LHCN-M2 (cell line): Measurements from ENCODE around the gene PXK. TPM values are rescaled to one million over a fixed set of nuclear protein-coding genes. Genes with fewer than 3 reads are reported as not detected.
"Not testable (repeated sequence)": the region's sequence is repeated elsewhere in the genome, so short reads cannot be mapped to it uniquely, and the experiment has no call there.

ENCODE experiments used
- DNase-seq: peaks from one replicate; pipeline ENCODE4 v3.0.0-alpha.2; 2012; ENCODE audit warnings: low read depth
- total RNA-seq: library from RNA; depleted of rRNA; stranded (reverse); fragments of >200 nt; gene quantifications from 2 replicates; pipeline ENCODE4 v1.2.3, GENCODE V29; 2014

PXK gene
- total RNA-seq, 1 experiment from 2014 or later, result 50.3 TPM

- DNase-seq, result no peak
Observed at GRCh38 chr3:58418227-58418626, 85.5 kb downstream of the PXK start.

- DNase-seq, result peak; percentile 32
Observed at GRCh38 chr3:58419780-58420507, 87.3 kb downstream of the PXK start.

GRCh38 chr3:58421004-58421403, 88.3 kb downstream of the PXK start:
- no peak for DNase-seq

- peak; percentile 21 for DNase-seq
Observed at GRCh38 chr3:58422756-58423325, 90.1 kb downstream of the PXK start.

DNA sequence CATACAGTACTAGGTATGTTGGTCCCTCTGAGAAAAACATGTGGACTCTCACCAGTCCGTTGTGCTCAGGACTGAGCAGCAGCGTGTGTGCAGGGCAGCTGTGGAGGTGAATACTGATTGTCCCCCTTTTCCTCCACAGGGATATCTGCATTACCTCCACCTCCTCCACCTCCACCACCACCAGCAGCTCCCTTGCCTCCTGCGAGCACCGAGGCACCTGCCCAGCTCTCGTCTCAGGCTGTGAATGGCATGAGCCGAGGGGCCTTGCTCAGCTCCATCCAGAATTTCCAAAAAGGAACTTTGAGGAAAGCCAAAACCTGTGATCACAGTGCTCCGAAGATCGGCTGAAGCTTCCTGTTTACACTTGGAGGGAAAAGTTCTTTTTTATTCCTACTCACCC, 91.9 kb downstream of the PXK start:
- no peak for DNase-seq

- DNase-seq, result no peak
Observed at GRCh38 chr3:58425782-58426181, 93.1 kb downstream of the PXK start.

- DNase-seq, result no peak
Observed at GRCh38 chr3:58427661-58428361, 95.1 kb downstream of the PXK start.

DNA sequence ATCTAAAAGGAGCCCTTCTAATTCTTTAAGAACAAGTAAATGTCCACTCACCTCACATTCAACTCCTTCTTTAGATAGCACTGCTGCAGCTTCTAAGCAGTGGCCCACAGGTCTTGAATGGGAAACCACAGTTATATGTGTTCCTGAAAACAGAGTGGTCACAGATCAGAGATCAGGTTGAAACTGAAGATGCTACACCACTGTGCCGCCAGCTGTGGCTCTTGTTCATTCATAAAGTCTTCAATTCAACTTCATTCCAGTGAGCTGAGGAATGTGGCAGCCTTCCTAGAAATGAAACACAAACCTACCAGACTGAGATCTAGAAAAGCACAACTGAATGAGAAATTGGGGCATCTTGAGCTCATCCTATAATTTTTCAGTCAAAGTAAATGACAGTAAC, 97.0 kb downstream of the PXK start:
- DNase-seq, result no peak

- DNase-seq, result no peak
Observed at GRCh38 chr3:58432905-58433304, 100.2 kb downstream of the PXK start.

DNA sequence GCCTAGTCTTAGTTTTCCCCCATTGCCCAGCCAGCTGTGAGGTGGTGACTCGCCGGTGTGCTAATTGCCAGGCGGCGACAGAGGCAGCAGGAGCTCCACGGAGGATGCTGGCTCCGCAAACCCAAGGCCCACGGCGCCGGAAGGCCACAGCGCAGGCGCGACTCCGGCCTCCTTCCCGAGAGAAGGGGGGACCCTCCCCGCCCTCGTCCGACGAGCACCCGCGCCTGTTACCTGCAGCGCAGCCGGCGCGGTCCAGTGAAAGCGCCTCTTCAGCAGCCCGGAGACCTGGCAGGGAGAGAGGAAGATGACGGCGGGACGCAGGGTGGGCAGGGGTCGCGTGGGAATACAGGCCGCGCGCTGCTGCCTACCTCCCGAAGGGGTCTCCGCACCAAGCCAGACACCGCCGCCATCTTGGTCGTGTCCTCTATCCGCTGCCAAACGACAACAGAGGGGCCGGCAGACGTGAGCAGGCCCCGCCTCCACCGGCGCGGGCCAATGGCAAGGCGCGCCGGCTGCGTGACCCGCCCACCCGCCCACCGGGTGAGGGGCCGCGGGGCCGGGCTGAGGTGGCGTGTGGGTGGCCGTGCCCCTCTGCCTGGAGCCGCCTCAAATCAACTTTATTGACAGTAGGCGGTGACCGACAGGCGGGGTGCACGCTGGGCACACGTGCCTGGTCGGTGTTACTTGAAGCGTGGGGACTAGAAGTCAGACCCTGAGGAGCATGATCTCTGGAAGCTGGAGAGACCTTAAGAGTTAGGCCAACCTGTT, 100.9 kb downstream of the PXK start, which contains the start of gene PDHB:
Gene PDHB, minus strand, starts transcription at position 433 of the 768 bp plus-strand sequence. Its CDS starts 23 bp downstream, at position 410.
- DNase-seq, result peak; percentile 87

GRCh38 chr3:58434168-58434504, 101.4 kb downstream of the PXK start:
- no peak for DNase-seq

DNA sequence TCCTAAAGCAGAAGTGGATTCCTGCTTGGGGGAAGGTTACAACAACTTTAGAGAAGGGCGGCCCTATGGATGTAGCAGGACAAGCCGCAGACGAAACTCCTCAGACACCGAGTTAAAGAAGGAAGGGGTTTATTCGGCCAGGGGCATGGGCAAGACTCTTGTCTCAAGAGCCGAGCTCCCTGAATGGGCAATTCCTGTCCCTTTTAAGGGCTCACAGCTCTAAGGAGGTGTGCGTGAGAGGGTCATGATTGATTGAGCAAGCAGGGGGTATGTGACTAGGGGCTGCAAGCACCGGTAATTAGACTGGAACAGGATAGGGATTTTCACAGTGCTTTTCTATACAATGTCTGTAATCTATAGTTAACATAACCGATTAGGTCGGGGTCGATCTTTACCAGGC, 101.8 kb downstream of the PXK start:
- no peak for DNase-seq

DNA sequence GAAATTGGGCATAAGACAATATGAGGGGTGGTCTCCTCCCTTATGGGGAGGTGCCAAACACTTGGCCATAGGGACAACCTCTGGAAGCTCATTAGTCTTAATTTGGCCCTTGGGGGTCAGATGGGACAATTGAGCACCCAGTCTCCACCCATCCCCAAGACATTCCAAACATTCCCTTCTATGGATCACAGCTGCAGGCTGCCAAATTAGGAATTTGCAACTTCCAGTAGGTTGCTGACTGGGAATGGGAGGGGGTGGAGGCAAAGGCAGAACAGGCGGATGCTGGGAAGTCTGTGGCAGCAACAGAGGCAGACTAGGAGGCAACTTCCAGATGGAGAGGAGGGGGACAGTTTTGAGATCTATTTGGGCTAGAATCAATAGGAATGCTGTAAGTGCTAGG, 102.3 kb downstream of the PXK start:
- peak; percentile 78 for DNase-seq

GRCh38 chr3:58437276-58437675, 104.6 kb downstream of the PXK start:
- not testable (repeated sequence) for DNase-seq

- not testable (repeated sequence) for DNase-seq
Observed at GRCh38 chr3:58440996-58441355, 108.3 kb downstream of the PXK start.

DNA sequence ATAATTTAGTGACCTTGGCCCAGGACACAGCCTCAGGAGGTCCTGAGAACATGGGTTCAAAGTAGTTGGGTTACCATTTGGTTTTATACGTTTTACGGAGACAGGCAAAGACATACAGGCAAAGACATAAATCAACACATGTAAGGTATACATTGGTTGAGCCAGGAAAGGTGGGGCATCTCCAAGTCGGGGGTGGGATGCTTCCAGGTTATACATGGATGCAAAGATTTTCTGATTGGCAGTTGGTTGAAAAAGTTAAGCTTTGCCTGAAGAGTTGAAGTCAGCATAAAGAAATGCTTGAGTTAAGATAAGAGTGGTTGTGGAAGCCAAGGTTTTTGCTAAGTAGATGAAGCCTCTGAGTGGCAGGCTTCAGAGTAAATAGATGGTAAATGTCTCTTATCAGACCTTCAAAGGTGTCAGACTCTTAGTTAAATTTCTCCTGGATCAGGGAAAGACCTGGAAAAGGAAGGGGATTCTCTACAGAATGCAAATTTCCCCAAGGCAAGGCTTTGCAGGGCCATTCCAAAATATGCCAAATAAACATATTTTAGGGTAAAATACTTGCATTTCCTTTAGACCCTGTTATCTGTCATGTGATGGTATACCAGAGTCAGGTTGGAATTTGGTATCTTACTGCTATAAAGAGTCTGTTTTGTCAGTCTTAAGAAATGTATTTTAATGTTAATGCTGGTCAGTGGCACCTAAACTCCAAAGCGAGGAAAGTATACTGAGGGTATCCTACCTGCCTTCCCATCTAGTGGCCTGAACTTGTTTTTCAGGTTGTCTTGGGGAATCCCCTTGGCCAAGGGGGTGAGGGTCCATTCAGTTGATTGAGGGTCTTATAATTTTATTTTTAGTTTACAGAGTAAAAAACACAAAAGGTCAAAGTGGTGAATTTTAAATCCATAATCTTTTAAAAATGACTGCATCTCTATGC, 109.1 kb downstream of the PXK start:
- DNase-seq, result no peak

DNA sequence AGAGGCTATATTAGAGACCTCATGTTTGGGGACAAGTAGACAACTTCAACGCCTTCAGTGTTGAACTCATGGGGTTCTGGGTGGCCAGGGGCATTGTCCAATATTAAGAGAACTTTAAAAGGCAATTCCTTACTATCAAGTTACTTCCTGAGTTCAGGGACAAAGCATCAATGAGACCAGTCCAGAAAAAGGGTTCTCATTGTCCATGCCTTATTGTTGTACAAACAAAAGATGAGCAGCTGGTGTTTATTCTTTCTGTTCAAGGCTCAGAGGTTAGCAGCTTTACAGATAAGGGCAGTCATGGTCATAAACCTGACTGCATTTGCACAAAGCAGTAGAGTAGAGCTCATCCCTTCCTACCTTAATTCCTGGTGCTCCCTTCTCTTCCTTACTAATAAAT, 119.5 kb downstream of the PXK start:
- no peak for DNase-seq

GRCh38 chr3:58459160-58459559, 126.5 kb downstream of the PXK start:
- no peak for DNase-seq

GRCh38 chr3:58462829-58463180, 130.1 kb downstream of the PXK start:
- DNase-seq, result no peak

GRCh38 chr3:58463181-58463941, 130.7 kb downstream of the PXK start:
- peak; percentile 94 for DNase-seq

GRCh38 chr3:58463942-58464271, 131.2 kb downstream of the PXK start:
- no peak for DNase-seq
